Left colon (tissue), 2 donors: Measurements from ENCODE around the gene MRPL27. TPM values are rescaled to one million over a fixed set of nuclear protein-coding genes. Genes with fewer than 3 reads are reported as not detected.
"Not testable (repeated sequence)": the region's sequence is repeated elsewhere in the genome, so short reads cannot be mapped to it uniquely, and the experiment has no call there.

Experiments
- ATAC-seq: fragments of 200-7000 bp; cut with Tn5 transposase; one replicate; pipeline ENCODE4 v1.9.1; 2020; ENCODE audit warnings: mild to moderate bottlenecking, moderate library complexity
- DNase-seq, 2 donors: peaks; one replicate each; pipeline ENCODE4 v3.0.0-alpha.2; 2020
- intact Hi-C, 2 donors: fragments of 100-400 bp; cut with DNase I in 1 of 2; cut with micrococcal nuclease in 1 of 2; formaldehyde crosslinking; loops; one replicate each; pipeline versions ENCODE4 v1.11.2 to v1.14.0; 2022; cut with DNase I, micrococcal nuclease
- total RNA-seq, 2 donors: library from RNA; stranded (reverse); fragmentation: NEBNext Ultra II Directional; extraction: Animal tissue kit (Norgen Biotek cat#: 25700); gene quantifications; one replicate each; pipeline ENCODE4 v1.2.1, GENCODE V29; 2021
- donor health status: DM: no; HTN: no; CAD: no.
- donor health status: DM: yes; HTN: yes; CAD: no.

Gene MRPL27
- total RNA-seq, 2 donors from 2014 or later = 73.4 to 85.4 TPM

DNA sequence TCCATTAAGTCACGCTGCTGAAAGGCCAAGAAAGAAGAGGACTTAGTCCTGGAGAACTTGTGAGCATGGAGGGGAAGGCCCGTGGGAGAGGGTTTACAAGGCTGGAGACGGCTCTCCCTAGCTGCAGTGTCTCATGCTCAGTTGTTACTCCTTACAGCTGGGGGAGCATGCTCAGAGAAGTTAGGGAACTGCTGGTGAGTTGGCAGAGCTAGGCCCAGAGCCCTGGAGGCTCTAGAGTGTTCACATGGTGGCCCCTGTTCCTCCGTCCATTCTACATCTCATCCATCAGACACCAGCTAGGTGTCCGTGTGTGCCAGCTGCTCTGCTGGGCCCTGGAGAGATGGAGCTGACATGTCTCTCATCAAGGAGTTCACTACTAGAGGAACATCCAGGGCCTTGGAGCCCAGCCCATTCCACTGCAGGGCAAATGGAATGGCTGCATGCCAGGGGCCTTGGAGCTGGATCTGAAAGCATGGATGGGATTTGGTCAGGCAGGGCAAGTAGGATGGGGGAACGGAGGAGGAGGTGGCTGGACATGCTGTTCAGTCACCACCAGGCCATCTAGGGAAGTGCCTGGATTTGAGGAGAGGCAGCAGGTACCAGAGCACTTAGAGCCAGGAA, 20.8 kb downstream of the MRPL27 start:
- no peak for ATAC-seq
- DNase-seq = peak in 1 of 2 donors; percentile 22
- intact Hi-C loops = no loop called here

DNA sequence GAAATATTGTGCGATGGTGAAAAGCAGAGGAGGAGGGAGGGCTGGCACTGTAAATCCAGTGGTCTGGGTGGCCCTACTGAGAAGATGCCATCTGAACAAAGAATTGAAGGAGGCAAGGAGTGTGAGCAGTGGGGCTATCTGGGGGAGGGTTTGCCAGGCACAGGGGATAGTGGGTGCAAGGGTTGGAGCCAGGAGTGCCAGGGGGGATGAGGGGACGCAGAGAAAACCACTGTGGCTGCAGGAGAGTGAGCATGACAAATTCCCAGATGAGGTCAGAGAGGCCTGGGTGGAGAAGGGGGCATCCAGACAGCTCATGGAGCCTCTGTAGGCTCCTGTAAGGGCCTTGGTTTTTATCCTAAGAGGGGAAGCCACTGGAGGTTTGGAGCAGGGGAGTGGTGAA, 22.3 kb downstream of the MRPL27 start:
- peak in 1 of 2 donors; percentile 4 for DNase-seq
- intact Hi-C loops = no loop called here
- no peak for ATAC-seq

DNA sequence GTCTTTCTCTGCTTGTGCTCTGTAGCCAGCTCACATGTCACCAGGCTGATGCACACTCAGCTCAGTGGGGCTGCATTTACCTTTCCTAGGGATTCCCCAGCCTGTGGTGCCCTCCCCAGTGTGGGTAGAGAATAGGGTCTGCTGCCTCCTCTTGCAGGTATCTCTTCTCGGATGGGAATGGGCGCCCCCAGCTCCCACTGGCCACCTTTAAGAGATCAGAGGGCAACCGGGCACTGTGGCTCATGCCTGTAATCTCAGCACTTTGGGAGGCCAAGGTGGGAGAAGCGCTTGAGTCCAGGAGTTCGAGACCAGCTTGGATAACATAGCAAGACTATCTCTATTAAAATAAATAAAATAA, 23.8 kb downstream of the MRPL27 start:
- no peak for ATAC-seq
- intact Hi-C loops = no loop called here
- DNase-seq = peak in 1 of 2 donors; percentile 24

- intact Hi-C loops = no loop called here
- DNase-seq = peak in 1 of 2 donors; percentile 17
- no peak for ATAC-seq
Measured at GRCh38 chr17:50348522-50349242, 24.3 kb downstream of the MRPL27 start.

DNA sequence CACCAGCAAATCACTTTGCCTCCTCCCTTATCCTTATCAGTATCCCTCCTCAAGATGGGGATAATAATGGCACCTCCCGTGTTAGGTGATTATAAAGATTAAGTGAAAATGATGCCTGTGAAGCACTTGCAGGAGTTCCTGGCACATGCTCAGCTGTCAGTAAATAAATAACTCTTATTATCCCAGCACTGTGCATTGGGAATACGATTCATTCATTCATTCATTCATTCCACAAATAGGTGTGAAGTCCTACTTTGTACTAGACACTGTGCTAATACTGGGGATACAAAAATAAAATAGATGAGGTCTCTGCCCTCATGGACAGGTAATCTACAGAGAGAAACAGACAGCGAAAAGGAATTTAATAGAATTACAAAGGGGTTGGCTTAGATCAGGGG, 25.1 kb downstream of the MRPL27 start:
- no peak for ATAC-seq
- intact Hi-C loops = no loop called here
- DNase-seq = no peak

GRCh38 chr17:50347117-50347893, 25.7 kb downstream of the MRPL27 start:
- ATAC-seq (no peak), DNase-seq (no peak)
- intact Hi-C loops = no loop called here

- ATAC-seq (peak; percentile 27), DNase-seq (peak; percentile 44 to 68)
- intact Hi-C loops = no loop called here
Measured at GRCh38 chr17:50346313-50347116, 26.5 kb downstream of the MRPL27 start.

DNA sequence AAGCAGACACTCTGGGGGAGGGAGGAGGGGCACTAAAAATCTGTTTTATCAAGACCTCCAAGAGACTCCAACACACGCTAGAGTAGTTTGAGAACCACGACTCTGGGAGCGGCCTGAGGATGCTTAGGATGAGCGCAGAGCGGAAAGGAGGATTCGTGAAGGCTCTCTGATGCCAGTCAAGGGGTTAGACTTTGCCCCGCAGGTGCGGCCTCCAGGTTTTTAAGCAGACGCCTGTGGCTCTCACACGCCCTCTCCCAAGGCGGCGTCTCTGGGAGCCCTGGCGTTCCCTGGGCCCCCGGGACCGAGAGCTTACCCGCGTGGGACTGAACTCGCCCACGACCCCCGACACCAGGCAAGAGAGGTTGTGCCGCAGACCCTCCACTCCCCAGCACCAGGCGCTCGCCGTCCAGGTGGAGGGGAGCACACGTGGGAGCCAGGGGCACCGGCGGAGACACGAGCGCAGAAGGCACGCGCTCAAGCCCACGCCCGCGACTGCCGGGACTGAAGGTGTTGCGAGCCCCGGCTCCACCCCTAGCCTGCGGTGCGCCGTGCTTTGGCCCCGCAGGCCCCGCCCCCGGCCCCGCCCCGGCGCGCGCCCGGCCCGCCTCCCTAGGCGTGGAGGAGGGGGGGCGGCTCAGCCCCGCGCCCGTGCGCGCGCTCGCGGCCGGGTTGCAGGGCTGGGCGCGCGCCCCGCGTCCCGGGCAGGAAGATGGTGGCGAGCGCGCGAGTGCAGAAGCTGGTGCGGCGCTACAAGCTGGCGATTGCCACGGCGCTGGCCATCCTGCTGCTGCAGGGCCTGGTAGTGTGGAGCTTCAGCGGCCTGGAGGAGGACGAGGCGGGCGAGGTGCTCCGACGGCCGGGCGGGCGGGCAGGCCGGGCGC, 27.3 kb downstream of the MRPL27 start, which contains the start of gene XYLT2:
Gene XYLT2 (plus strand): TSS at position 695 of the 881 bp plus-strand sequence. CDS start 15 bp downstream, at position 710.
- ATAC-seq = peak; percentile 91
- intact Hi-C loops = no loop called here
- DNase-seq = peak; percentile 83 to 92

DNA sequence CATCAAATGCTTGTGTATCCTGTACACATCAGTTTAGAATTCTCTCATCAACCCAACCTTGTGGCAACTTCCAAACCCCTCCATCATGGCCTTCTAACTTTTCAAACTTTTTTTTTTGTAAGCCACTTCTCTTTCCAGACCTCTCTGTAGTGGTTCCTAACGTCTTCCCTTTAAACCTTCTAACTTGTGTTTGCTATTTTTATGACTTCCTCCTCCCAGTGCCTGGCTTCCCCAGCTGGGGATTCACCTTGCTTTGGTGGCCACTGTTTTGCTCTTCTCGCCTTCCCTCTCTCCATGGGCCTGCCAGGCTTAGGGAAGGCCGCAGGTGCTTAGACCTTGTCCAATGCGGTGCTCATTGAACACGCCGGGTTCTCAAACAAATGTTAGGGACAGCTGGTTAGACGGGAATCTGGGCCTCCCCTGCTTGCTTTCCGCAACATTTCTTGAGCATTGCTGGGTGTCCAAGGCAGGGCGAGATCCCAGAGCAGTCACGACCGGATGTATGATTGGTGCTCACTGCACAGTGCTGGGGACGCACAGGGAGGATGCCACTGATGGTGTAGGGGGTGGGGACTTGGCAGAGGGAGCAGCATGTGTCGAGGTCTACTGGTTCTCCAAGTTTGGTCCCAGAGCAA, 28.1 kb downstream of the MRPL27 start:
- peak; percentile 36 to 40 for DNase-seq
- ATAC-seq = peak; percentile 41
- intact Hi-C loops = no loop called here

- intact Hi-C loops = no loop called here
- no peak for ATAC-seq
- no peak for DNase-seq
Measured at GRCh38 chr17:50339381-50339780, 33.6 kb downstream of the MRPL27 start.

GRCh38 chr17:50338645-50339044, 34.3 kb downstream of the MRPL27 start:
- intact Hi-C loops = no loop called here
- DNase-seq (no peak), ATAC-seq (no peak)

DNA sequence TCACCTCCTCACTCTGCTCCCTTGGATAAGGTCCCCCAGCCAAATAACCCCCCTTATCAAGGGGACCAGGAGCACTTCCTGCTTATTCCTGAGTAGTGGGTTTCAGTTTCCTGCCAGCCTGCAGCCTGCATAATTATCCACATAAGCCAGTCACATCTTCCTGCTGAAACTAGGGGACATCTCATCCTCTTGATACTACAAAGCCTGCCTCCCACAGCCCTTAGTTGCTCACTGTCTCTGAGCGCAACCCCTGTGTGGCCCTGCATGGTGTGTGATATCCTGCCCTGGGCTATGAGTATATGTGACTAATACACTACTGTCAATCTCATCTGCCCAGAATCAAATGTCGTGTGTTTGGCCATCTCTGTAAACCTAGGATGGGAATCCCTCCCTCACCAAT, 35.0 kb downstream of the MRPL27 start:
- intact Hi-C loops = no loop called here
- DNase-seq (no peak), ATAC-seq (no peak)

DNA sequence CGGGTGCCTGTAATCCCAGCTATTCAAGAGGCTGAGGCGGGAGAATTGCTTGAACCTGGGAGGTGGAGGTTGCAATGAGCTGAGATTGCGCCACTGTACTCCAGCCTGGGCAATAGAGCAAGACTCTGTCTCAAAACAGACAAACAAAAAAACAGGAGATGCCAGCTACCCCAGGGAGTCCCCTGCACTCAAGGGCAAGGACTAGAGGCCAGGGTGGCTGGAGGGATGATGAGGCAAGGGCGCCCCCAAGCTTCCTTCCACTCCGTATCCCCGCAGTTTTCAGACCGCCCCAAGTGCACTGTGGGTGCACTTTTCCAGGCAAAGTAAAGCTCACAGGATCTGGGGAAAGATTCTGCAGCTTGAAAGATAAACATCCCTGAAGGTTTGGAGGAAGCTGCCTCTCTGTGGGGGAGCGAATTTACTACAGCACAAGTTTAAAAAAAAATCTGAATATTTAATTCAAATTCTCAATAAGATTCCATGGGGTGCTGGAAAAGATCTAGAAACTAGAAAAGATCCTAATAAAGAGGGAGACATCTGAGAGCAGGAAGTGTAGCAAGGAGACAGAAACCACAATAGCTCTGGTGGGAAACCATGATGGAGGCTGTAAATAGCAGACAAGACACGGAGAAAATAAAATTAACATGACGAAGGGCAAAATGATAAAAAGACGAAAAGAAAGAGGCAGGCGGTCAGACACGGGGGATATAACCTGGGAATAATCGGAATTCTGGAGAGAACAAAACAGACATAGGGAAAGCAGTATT, 39.5 kb downstream of the MRPL27 start:
- DNase-seq = not testable (repeated sequence)

DNA sequence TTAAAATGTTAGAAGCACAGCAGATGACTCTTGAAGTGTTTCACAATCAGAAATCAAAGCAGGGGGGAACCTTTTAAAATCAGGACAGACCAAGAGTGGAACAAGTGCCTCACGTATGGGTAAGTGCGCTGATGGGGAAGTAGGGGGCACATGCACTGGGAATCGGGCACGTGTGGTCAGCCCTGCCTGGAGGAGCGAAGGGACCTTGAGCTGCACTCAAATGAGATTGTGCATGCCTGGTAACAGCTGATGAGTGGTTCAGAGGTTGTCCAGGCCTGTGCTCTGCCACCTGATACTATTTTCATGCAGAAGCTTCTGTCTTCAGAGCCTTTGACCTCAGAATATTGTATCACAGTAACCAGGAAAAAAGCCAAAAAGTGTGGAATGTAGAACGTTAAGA, 40.8 kb downstream of the MRPL27 start:
- no peak for DNase-seq
- intact Hi-C loops = no loop called here
- no peak for ATAC-seq

More for the DNA sequence above, 39.5 kb downstream of the MRPL27 start:
- ATAC-seq, intact Hi-C loops: not testable (repeated sequence)

GRCh38 chr17:50331085-50331791, 41.7 kb downstream of the MRPL27 start:
- DNase-seq (no peak), ATAC-seq (no peak)
- intact Hi-C loops = no loop called here

GRCh38 chr17:50330151-50330775, 42.7 kb downstream of the MRPL27 start:
- ATAC-seq = no peak
- DNase-seq = no peak
- intact Hi-C loops = no loop called here
